ENCODE data around the gene ANO1.

ANO1 gene

DNA sequence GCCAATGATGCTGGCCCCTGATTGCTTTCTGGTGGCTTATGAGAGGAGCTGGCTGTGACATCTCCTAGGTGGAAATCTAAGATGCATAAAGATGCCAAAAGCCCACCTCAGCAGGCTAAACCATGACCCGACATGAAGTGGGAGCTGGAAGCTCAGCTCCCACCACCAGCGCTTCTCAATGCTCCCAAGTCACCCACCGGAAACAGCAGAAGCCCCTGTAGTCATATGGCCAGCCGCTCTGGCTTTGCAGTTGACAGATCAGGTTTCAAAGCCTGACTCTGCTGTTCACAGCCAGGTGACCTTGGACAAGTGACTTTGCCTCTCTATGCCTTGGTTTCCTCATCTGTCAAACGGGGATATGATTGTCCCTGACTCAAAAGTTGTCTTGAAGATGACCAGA, 29.1 kb upstream of the ANO1 start:
- TF ChIP-seq CTCF (IDR thresholded peaks at IDR 0.05; ENCODE audit: low read depth, low read length, poor library complexity, severe bottlenecking) (no peak), EZH2phosphoT487 (IDR thresholded peaks at IDR 0.05; ENCODE audit: borderline replicate concordance, low read length) (no peak)
- H3K27me3 ChIP-seq (ENCODE audit: control insufficient read depth, low read length) = no peaks in the 10 kb centered on the region; the same call in 1 of the 2 replicates

DNA sequence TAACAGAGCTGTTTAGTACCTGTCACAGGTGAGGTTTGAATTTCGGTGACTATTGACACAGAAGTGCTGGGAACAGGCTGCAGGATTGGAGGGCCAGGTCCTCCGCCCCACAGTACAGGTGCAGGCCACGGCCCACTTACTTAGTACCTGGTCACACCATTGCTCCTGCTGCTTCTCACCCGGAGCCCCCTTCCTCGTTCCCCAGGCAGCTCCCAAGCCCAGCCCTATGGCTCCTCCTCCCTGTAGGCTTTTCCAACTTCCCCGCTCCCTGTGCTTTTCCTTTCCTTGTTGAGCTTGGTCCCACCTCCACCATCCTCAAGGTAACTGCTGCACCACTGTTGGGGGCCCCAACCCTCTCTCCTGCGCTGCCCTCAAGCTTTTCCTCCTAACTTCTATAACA, 27.9 kb upstream of the ANO1 start:
- H3F3A ChIP-seq (ENCODE audit: control insufficient read depth, insufficient read depth) = no peaks in the 10 kb centered on the region

More for the DNA sequence above, 29.1 kb upstream of the ANO1 start:
- no peaks in the 10 kb centered on the region for H4K20me1 ChIP-seq (ENCODE audit: control insufficient read depth, insufficient read depth, low read depth, low read length)
- no peak overlapping the region for H3K4me2 ChIP-seq (ENCODE audit: low read length)
- no peak overlapping the region for H3K27ac ChIP-seq (ENCODE audit: low read depth, low read length)
- no peaks in the 10 kb centered on the region for H3K9me2 ChIP-seq (replicated peaks; ENCODE audit: control insufficient read depth, low read length)
- no peaks in the 10 kb centered on the region for H3F3A ChIP-seq (ENCODE audit: control insufficient read depth, insufficient read depth)
- H3K36me3 ChIP-seq (ENCODE audit: control insufficient read depth, low read length) = no peaks in the 10 kb centered on the region
- no peak overlapping the region for H3K4me3 ChIP-seq (ENCODE audit: low read length)
- H3K9me3 ChIP-seq (ENCODE audit: control insufficient read depth, insufficient read depth, low read length) = no peaks in the 10 kb centered on the region
- no peaks in the 10 kb centered on the region for H3K79me2 ChIP-seq (ENCODE audit: control insufficient read depth, low read length)
- no peaks in the 10 kb centered on the region for H3K4me1 ChIP-seq (ENCODE audit: control insufficient read depth, low read length)

DNA sequence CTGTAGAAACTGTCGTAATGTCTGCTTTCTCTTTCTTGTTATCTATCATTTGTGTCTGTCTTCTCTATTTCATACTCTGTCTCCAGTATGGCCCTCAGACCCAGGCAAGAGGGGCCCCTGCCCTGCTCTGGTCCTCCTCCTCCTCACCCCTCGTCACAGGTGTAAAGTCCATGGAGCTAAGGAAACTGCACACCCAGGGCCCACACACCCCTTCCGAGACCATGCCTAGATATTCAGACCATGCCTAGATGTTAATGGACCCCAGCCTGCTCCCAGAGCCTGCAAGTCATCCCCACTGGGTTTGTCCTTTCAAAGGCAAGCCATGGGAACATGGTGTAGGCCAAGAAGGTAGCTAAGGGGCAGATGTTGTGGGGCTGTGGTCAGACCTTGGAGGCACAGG, 24.1 kb upstream of the ANO1 start:
- H3K27me3 ChIP-seq (ENCODE audit: control insufficient read depth, low read length) = no peaks in the 10 kb centered on the region; the same call in 1 of the 2 replicates
- no peak overlapping the region for H3K4me2 ChIP-seq (ENCODE audit: low read length)
- H3K4me3 ChIP-seq (ENCODE audit: low read length) = no peak overlapping the region
- no peaks in the 10 kb centered on the region for H3K9me3 ChIP-seq (ENCODE audit: control insufficient read depth, insufficient read depth, low read length)
- no peak overlapping the region for H3K27ac ChIP-seq (ENCODE audit: low read depth, low read length)
- no peaks in the 10 kb centered on the region for H3F3A ChIP-seq (ENCODE audit: control insufficient read depth, insufficient read depth)
- no peaks in the 10 kb centered on the region for H3K79me2 ChIP-seq (ENCODE audit: control insufficient read depth, low read length)
- no peaks in the 10 kb centered on the region for H4K20me1 ChIP-seq (ENCODE audit: control insufficient read depth, insufficient read depth, low read depth, low read length)
- TF ChIP-seq CTCF (IDR thresholded peaks at IDR 0.05; ENCODE audit: low read depth, low read length, poor library complexity, severe bottlenecking) (no peak), EZH2phosphoT487 (IDR thresholded peaks at IDR 0.05; ENCODE audit: borderline replicate concordance, low read length) (no peak)
- no peaks in the 10 kb centered on the region for H3K36me3 ChIP-seq (ENCODE audit: control insufficient read depth, low read length)
- H3K4me1 ChIP-seq (ENCODE audit: control insufficient read depth, low read length) = no peaks in the 10 kb centered on the region
- H3K9me2 ChIP-seq (replicated peaks; ENCODE audit: control insufficient read depth, low read length) = no peaks in the 10 kb centered on the region

More for the DNA sequence above, 27.9 kb upstream of the ANO1 start:
- Histone ChIP-seq H3K27ac (ENCODE audit: low read depth, low read length) (no peak overlapping the region), H3K4me3 (ENCODE audit: low read length) (no peak overlapping the region), H3K79me2 (ENCODE audit: control insufficient read depth, low read length) (no peaks in the 10 kb centered on the region), H3K4me1 (ENCODE audit: control insufficient read depth, low read length) (no peaks in the 10 kb centered on the region), H3K9me2 (replicated peaks; ENCODE audit: control insufficient read depth, low read length) (no peaks in the 10 kb centered on the region), H3K9me3 (ENCODE audit: control insufficient read depth, insufficient read depth, low read length) (no peaks in the 10 kb centered on the region), H3K36me3 (ENCODE audit: control insufficient read depth, low read length) (no peaks in the 10 kb centered on the region), H4K20me1 (ENCODE audit: control insufficient read depth, insufficient read depth, low read depth, low read length) (no peaks in the 10 kb centered on the region), H3K4me2 (ENCODE audit: low read length) (no peak overlapping the region), H3K27me3 (ENCODE audit: control insufficient read depth, low read length) (no peaks in the 10 kb centered on the region; the same call in 1 of the 2 replicates)
- TF ChIP-seq CTCF (IDR thresholded peaks at IDR 0.05; ENCODE audit: low read depth, low read length, poor library complexity, severe bottlenecking) (no peak), EZH2phosphoT487 (IDR thresholded peaks at IDR 0.05; ENCODE audit: borderline replicate concordance, low read length) (no peak)
